MCF 10A (cell line): ENCODE results near the gene NAA10. TPM values are rescaled to one million over a fixed set of nuclear protein-coding genes. Genes with fewer than 3 reads are reported as not detected.
A peak's percentile ranks its signal among the peaks of the same experiment; 100 is the strongest.

Source experiments
- BruUV-seq: library from RNA; stranded (reverse); fragments of 400-500 nt; replicated peaks from 2 replicates; lab custom pipeline; 2021; lab: Mats Ljungman, UMichigan
- CTCF ChIA-PET: fragments of 300-600 bp; sonication (Branson Sonifier 250); formaldehyde crosslinking; extraction: SDS; loops from one replicate; lab custom pipeline; 2021; ENCODE audit warnings: antibody characterized with exemption, inconsistent platforms; lab: Yijun Ruan, JAX
- POLR2A ChIA-PET: fragments of 300-600, 350-650 bp; sonication (Branson Sonifier 250); formaldehyde crosslinking; extraction: SDS; loops from one replicate; lab custom pipeline; 2020; ENCODE audit warnings: antibody characterized with exemption, inconsistent platforms; lab: Yijun Ruan, JAX
- DNase-seq: peaks from one replicate; pipeline ENCODE4 v3.0.0-alpha.2; 2018; ENCODE audit not compliant: unreplicated experiment
- H3K27ac Mint-ChIP-seq: one replicate; pipeline ENCODE4 v1.8.0; 2022; ENCODE audit warnings: mild to moderate bottlenecking, low read depth, mixed read lengths; ENCODE audit not compliant: unreplicated experiment
- H3K27me3 Mint-ChIP-seq: one replicate; pipeline ENCODE4 v1.8.0; 2022; ENCODE audit warnings: mixed read lengths; ENCODE audit not compliant: insufficient read depth, unreplicated experiment
- H3K36me3 Mint-ChIP-seq: one replicate; pipeline ENCODE4 v1.8.0; 2022; ENCODE audit warnings: mild to moderate bottlenecking, moderate library complexity, mixed read lengths; ENCODE audit not compliant: insufficient read depth, unreplicated experiment
- H3K4me1 Mint-ChIP-seq: one replicate; pipeline ENCODE4 v1.8.0; 2022; ENCODE audit warnings: mixed read lengths; ENCODE audit not compliant: insufficient read depth, unreplicated experiment
- H3K4me3 Mint-ChIP-seq: one replicate; pipeline ENCODE4 v1.8.0; 2022; ENCODE audit warnings: mild to moderate bottlenecking, moderate library complexity, mixed read lengths; ENCODE audit not compliant: unreplicated experiment
- H3K9me3 Mint-ChIP-seq: one replicate; pipeline ENCODE4 v1.8.0; 2022; ENCODE audit warnings: mixed read lengths; ENCODE audit not compliant: unreplicated experiment
- CTCF ChIP-seq: fragments of 200-600 bp; IDR thresholded peaks from one replicate; pipeline ENCODE4 v1.8.0; 2022; ENCODE audit warnings: antibody characterized with exemption, mild to moderate bottlenecking; ENCODE audit not compliant: unreplicated experiment
- intact Hi-C: fragments of 100-400 bp; cut with micrococcal nuclease; formaldehyde crosslinking; loops from 2 replicates; pipeline ENCODE4 v1.14.1; 2022
- total RNA-seq: library from RNA; stranded (reverse); gene quantifications from 2 replicates; pipeline ENCODE4 v1.2.3, GENCODE V29; 2022

NAA10 gene
- total RNA-seq, 1 experiment from 2014 or later = 166 TPM

GRCh38 chrX:153920546-153920945 lies 14.3 kb downstream of the NAA10 start:
- no peak for DNase-seq
- POLR2A ChIA-PET = interaction anchor here (0.6 kb wide), 1 partner anchor 50 kb away, joined by 3 read pairs; no protein-coding TSS in a partner anchor
- CTCF ChIA-PET = interaction anchor here (1.3 to 5.0 kb wide), 3 partner anchors 9 to 157 kb away, joined by 4 to 31 read pairs (median 4); partner anchors contain the start of gene PLXNB3
- intact Hi-C loops = no loop called here
- TF ChIP-seq CTCF = no peak
- Mint-ChIP-seq H3K36me3 (no peaks in the 10 kb centered on the region), H3K27me3 (peaks cover 45% of the 10 kb centered on the region), H3K9me3 (no peaks in the 10 kb centered on the region), H3K27ac (no peak overlapping the region), H3K4me1 (peaks cover 17% of the 10 kb centered on the region), H3K4me3 (no peak overlapping the region)
- no TSS peak for BruUV-seq

- ChIA-PET POLR2A (interaction anchor here (2.2 kb wide), 1 partner anchor 9 kb away, joined by 7 read pairs; no protein-coding TSS in a partner anchor), CTCF (interaction anchor here (1.1 to 1.3 kb wide), 2 partner anchors 14 to 155 kb away, joined by 4 to 5 read pairs; partner anchors contain the start of gene PLXNB3)
- H3K9me3 Mint-ChIP-seq = no peaks in the 10 kb centered on the region
- H3K27me3 Mint-ChIP-seq = peaks cover 46% of the 10 kb centered on the region
- no peaks in the 10 kb centered on the region for H3K36me3 Mint-ChIP-seq
- no peak for DNase-seq
- H3K27ac Mint-ChIP-seq = no peak overlapping the region
- no TSS peak for BruUV-seq
- no peak for TF ChIP-seq CTCF
- H3K4me1 Mint-ChIP-seq = peaks cover 17% of the 10 kb centered on the region
- intact Hi-C loops = no loop called here
- no peak overlapping the region for H3K4me3 Mint-ChIP-seq
Measured at GRCh38 chrX:153919281-153919680, 15.6 kb downstream of the NAA10 start.

- Mint-ChIP-seq H3K4me1 (peaks cover 13% of the 10 kb centered on the region), H3K27ac (peak overlapping the region; percentile 29), H3K9me3 (no peaks in the 10 kb centered on the region), H3K4me3 (no peak overlapping the region), H3K36me3 (no peaks in the 10 kb centered on the region), H3K27me3 (peaks cover 46% of the 10 kb centered on the region)
- no TSS peak for BruUV-seq
- TF ChIP-seq CTCF = no peak
- DNase-seq = no peak
- ChIA-PET POLR2A (interaction anchor here (0.5 to 2.2 kb wide), 3 partner anchors 9 to 190 kb away, joined by 4 to 8 read pairs (median 7); no protein-coding TSS in a partner anchor), CTCF (interaction anchor here (1.2 kb wide), 1 partner anchor 18 kb away, joined by 4 read pairs; no protein-coding TSS in a partner anchor)
- intact Hi-C loops = no loop called here
Measured at GRCh38 chrX:153917869-153918268, 17.0 kb downstream of the NAA10 start.

- H3K4me3 Mint-ChIP-seq = no peak overlapping the region
- no peaks in the 10 kb centered on the region for H3K36me3 Mint-ChIP-seq
- peaks cover 42% of the 10 kb centered on the region for H3K27me3 Mint-ChIP-seq
- ChIA-PET POLR2A (no interaction called here), CTCF (interaction anchor here (0.9 to 5.0 kb wide), 2 partner anchors 8 to 150 kb away, joined by 3 to 31 read pairs; no protein-coding TSS in a partner anchor)
- TF ChIP-seq CTCF = no peak
- no peaks in the 10 kb centered on the region for H3K9me3 Mint-ChIP-seq
- no peak for DNase-seq
- intact Hi-C loops = no loop called here
- BruUV-seq = no TSS peak
- H3K4me1 Mint-ChIP-seq = peaks cover 8% of the 10 kb centered on the region
- H3K27ac Mint-ChIP-seq = no peak overlapping the region
Measured at GRCh38 chrX:153913701-153914100, 21.1 kb downstream of the NAA10 start.
